IMR-90 (cell line): ENCODE measurements around the gene ZDHHC1. TPM values are rescaled to one million over a fixed set of nuclear protein-coding genes. Genes with fewer than 3 reads are reported as not detected.

ENCODE experiments used
- ATAC-seq: fragments of 200-7000 bp; cut with Tn5 transposase; 2 replicates; pipeline ENCODE4 v1.9.1; 2020; ENCODE audit warnings: low read depth, mild to moderate bottlenecking, moderate library complexity
- BruUV-seq: library from RNA; stranded (reverse); fragments of 400-500 nt; replicated peaks from 2 replicates; lab custom pipeline; 2021; lab: Mats Ljungman, UMichigan
- CTCF ChIA-PET: fragments of 300-600 bp; formaldehyde crosslinking; extraction: SDS; loops from one replicate; lab custom pipeline; 2021; ENCODE audit warnings: antibody characterized with exemption; lab: Yijun Ruan, JAX
- POLR2A ChIA-PET: fragments of 300-600 bp; sonication (Branson Sonifier 250); formaldehyde crosslinking; loops from one replicate; lab custom pipeline; 2022; ENCODE audit warnings: antibody characterized with exemption; ENCODE audit not compliant: unreplicated experiment; lab: Charles Lee
- DNase-seq: peaks from one replicate; pipeline ENCODE4 v3.0.0; 2013
- H2AFZ ChIP-seq: replicated peaks from 2 replicates; pipeline ENCODE3; 2013; ENCODE audit warnings: low read length, mild to moderate bottlenecking; ENCODE audit not compliant: poor library complexity
- H2AK5ac ChIP-seq: 2 replicates; pipeline ENCODE4 v1.6.1; 2013; ENCODE audit warnings: low read depth, low read length, inconsistent platforms
- H2AK9ac ChIP-seq: replicated peaks from 2 replicates; pipeline ENCODE3; 2013; ENCODE audit warnings: mild to moderate bottlenecking, low read depth, low read length, moderate library complexity; ENCODE audit not compliant: poor library complexity
- H2BK120ac ChIP-seq: 2 replicates; pipeline ENCODE4 v1.6.1; 2013; ENCODE audit warnings: low read depth, low read length, inconsistent platforms
- H2BK15ac ChIP-seq: 3 replicates; pipeline ENCODE4 v1.6.1; 2013; ENCODE audit warnings: low read depth, low read length, inconsistent platforms
- H2BK20ac ChIP-seq: 2 replicates; pipeline ENCODE4 v1.6.1; 2013; ENCODE audit warnings: low read depth, mild to moderate bottlenecking, inconsistent platforms, low read length, moderate library complexity
- H2BK5ac ChIP-seq: 2 replicates; pipeline ENCODE4 v1.6.1; 2013; ENCODE audit warnings: mild to moderate bottlenecking, low read depth, low read length, inconsistent platforms; ENCODE audit not compliant: poor library complexity, severe bottlenecking
- H3K14ac ChIP-seq: replicated peaks from 2 replicates; pipeline ENCODE4 v1.6.1; 2013; ENCODE audit warnings: low read depth, low read length, inconsistent platforms
- H3K18ac ChIP-seq: 2 replicates; pipeline ENCODE4 v1.6.1; 2013; ENCODE audit warnings: low read depth, low read length, control low read depth
- H3K23ac ChIP-seq: 2 replicates; pipeline ENCODE4 v1.6.1; 2013; ENCODE audit warnings: low read depth, low read length, inconsistent platforms
- H3K27ac ChIP-seq: 2 replicates; pipeline ENCODE4 v1.5.1; 2013; ENCODE audit warnings: mild to moderate bottlenecking, control low read depth, low read length; ENCODE audit not compliant: insufficient read depth
- H3K27me3 ChIP-seq: 2 replicates; pipeline ENCODE4 v1.6.1; 2013; ENCODE audit warnings: low read length; ENCODE audit not compliant: control insufficient read depth, insufficient read depth
- H3K36me3 ChIP-seq: 2 replicates; pipeline ENCODE4 v1.6.1; 2013; ENCODE audit warnings: low read length, mixed read lengths; ENCODE audit not compliant: control insufficient read depth, insufficient read depth
- H3K4ac ChIP-seq: 2 replicates; pipeline ENCODE4 v1.6.1; 2013; ENCODE audit warnings: low read depth, low read length, inconsistent platforms
- H3K4me1 ChIP-seq: 2 replicates; pipeline ENCODE4 v1.6.1; 2013; ENCODE audit warnings: low read length, mixed read lengths; ENCODE audit not compliant: control insufficient read depth, insufficient read depth
- H3K4me2 ChIP-seq: 2 replicates; pipeline ENCODE4 v1.6.1; 2013; ENCODE audit warnings: low read depth, mild to moderate bottlenecking, control low read depth, low read length, moderate library complexity
- H3K4me3 ChIP-seq: 2 replicates; pipeline ENCODE4 v1.5.1; 2013; ENCODE audit warnings: low read depth, mild to moderate bottlenecking, control low read depth, low read length, moderate library complexity; ENCODE audit not compliant: insufficient read depth
- H3K56ac ChIP-seq: 2 replicates; pipeline ENCODE4 v1.6.1; 2013; ENCODE audit warnings: low read length, inconsistent platforms; ENCODE audit not compliant: insufficient read depth; ENCODE audit errors: extremely low read depth
- H3K79me1 ChIP-seq, 2 experiments: 2 replicates each; pipeline ENCODE4 v1.6.1; 2013; ENCODE audit warnings: low read length in 2 of 2, inconsistent platforms in 1 of 2, low read depth in 1 of 2
- H3K9ac ChIP-seq: 2 replicates; pipeline ENCODE4 v1.6.1; 2013; ENCODE audit warnings: low read depth, low read length, control low read depth
- H3K9me1 ChIP-seq: 2 replicates; pipeline ENCODE4 v1.6.1; 2013; ENCODE audit warnings: low read length, inconsistent platforms; ENCODE audit not compliant: insufficient read depth
- H3K9me3 ChIP-seq: 2 replicates; pipeline ENCODE4 v1.6.1; 2013; ENCODE audit warnings: low read length; ENCODE audit not compliant: control insufficient read depth, insufficient read depth
- H4K20me1 ChIP-seq: 2 replicates; pipeline ENCODE4 v1.6.1; 2013; ENCODE audit warnings: low read length, inconsistent platforms; ENCODE audit not compliant: insufficient read depth
- H4K5ac ChIP-seq: 2 replicates; pipeline ENCODE4 v1.6.1; 2013; ENCODE audit warnings: mild to moderate bottlenecking, low read depth, low read length, control low read depth
- H4K8ac ChIP-seq, 2 experiments: 2 replicates each; pipeline ENCODE4 v1.6.1; 2013; ENCODE audit warnings: low read depth in 2 of 2, low read length in 2 of 2, control low read depth in 1 of 2, inconsistent platforms in 1 of 2
- H4K91ac ChIP-seq: 2 replicates; pipeline ENCODE4 v1.6.1; 2013; ENCODE audit warnings: low read depth, low read length, inconsistent platforms; ENCODE audit not compliant: insufficient read depth
- CTCF ChIP-seq: conservative IDR thresholded peaks from 2 replicates; pipeline ENCODE4 v1.5.1; 2012; ENCODE audit warnings: mild to moderate bottlenecking, low read depth, low read length, improper control_type of control experiment
- MXI1 ChIP-seq: IDR thresholded peaks from 2 replicates; pipeline ENCODE4 v1.6.1; 2012; ENCODE audit warnings: low read depth, mild to moderate bottlenecking, low read length, moderate library complexity, borderline replicate concordance
- POLR2A ChIP-seq: IDR thresholded peaks from 2 replicates; pipeline ENCODE4 v1.6.1; 2012; ENCODE audit warnings: mild to moderate bottlenecking, low read depth, low read length
- RAD21 ChIP-seq: IDR thresholded peaks from 2 replicates; pipeline ENCODE4 v1.6.1; 2012; ENCODE audit warnings: low read length, improper control_type of control experiment
- SMC3 ChIP-seq: fragments of 150-350 bp; IDR thresholded peaks from 2 replicates; pipeline ENCODE4 v1.6.1; 2016; ENCODE audit warnings: low read depth, mild to moderate bottlenecking, antibody characterized with exemption, low read length, moderate library complexity
- WGBS, 2 experiments: methylation state at CpG; one replicate each; pipeline versions ENCODE4 v1.1.5 to v1.1.7; 2013; ENCODE audit warnings: missing lambda C conversion rate in 2 of 2; ENCODE audit not compliant: insufficient read length in 1 of 2; ENCODE audit errors: extremely low coverage in 2 of 2; 5-methylcytosine and 5-hydroxymethylcytosine counted together
- dilution Hi-C: fragments of 300-500 bp; cut with HindIII; formaldehyde crosslinking; loops from one replicate; pipeline ENCODE4 v1.14.3; 2018; ENCODE audit warnings: low sequenced_read_pairs; ENCODE audit not compliant: unreplicated experiment
- in situ Hi-C: fragments of 300-500 bp; cut with MboI; formaldehyde crosslinking; loops from 3 replicates; pipeline ENCODE4 v1.14.3; 2019; ENCODE audit warnings: low sequenced_read_pairs, inconsistent platforms, mixed read lengths
- intact Hi-C: fragments of 100-400 bp; cut with micrococcal nuclease; formaldehyde crosslinking; loops from 2 replicates; pipeline ENCODE4 v1.10.0; 2022
- polyA plus RNA-seq, 3 experiments: library from polyadenylated mRNA; depleted of rRNA; stranded (reverse); fragments of >200 nt; gene quantifications; 2 replicates each; pipeline ENCODE4 v1.2.3, GENCODE V29; 2012; ENCODE audit warnings: low replicate concordance in 1 of 3
- total RNA-seq: library from RNA; depleted of rRNA; stranded (reverse); fragments of >200 nt; gene quantifications from 2 replicates; pipeline ENCODE4 v1.2.3, GENCODE V29; 2012

ZDHHC1 gene
- total and polyA plus RNA-seq, 2 of the 4 experiments (the other 2 are of a cell fraction), result 2.0 to 5.9 TPM

DNA sequence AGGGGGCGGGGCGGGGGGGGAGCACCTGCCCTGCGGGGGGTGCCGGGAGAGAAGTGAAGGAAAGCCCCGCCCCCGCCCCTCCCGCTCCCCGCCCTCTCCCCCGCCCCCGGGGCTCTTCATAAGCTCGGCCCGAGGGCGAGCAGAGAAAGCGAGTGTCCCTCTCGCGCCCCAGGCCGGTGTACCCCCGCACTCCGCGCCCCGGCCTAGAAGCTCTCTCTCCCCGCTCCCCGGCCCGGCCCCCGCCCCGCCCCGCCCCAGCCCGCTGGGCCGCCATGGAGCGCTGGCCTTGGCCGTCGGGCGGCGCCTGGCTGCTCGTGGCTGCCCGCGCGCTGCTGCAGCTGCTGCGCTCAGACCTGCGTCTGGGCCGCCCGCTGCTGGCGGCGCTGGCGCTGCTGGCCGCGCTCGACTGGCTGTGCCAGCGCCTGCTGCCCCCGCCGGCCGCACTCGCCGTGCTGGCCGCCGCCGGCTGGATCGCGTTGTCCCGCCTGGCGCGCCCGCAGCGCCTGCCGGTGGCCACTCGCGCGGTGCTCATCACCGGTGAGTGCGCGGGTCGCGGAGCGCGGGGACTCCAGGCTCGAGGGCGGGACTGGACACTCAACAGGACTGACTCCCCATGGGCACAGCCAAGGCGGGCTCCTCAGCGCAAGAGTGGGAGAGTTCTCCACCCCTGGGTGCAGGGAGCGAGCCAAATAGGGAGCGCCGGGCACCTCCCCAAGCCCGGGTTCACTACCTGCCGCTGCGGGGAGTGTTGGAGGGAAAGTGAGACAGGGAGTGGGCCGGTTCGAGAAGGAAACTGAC, 14.9 kb upstream of the ZDHHC1 start, which contains the start of gene HSD11B2:
HSD11B2 (plus strand) TSS at position 145 of the 798 bp plus-strand sequence; CDS start at position 273, 128 bp downstream.
- no peaks in the 10 kb centered on the region for H3K9me3 ChIP-seq

More for the DNA sequence above, 14.9 kb upstream of the ZDHHC1 start, which contains the start of gene HSD11B2:
- Histone ChIP-seq H2AK5ac (0 out of 2 replicates have a peak within 1 kb of the TSS, but pooled peaks have one; percentile 35), H2AFZ (peak within 1 kb of the TSS; percentile 87), H3K4me3 (peak within 1 kb of the TSS; percentile 42), H3K36me3 (peaks cover 5% of the 10 kb centered on the region; the same call in 1 of the 2 replicates), H2BK120ac (no peak within 1 kb of the TSS), H3K27ac (no peak within 1 kb of the TSS), H3K27me3 (peaks cover 35% of the 10 kb centered on the region), H4K20me1 (peaks cover 12% of the 10 kb centered on the region; the same call in 1 of the 2 replicates), H3K4ac (no peak within 1 kb of the TSS), H2BK5ac (no peak within 1 kb of the TSS), H3K14ac (no peak within 1 kb of the TSS), H3K4me1 (peaks cover 5% of the 10 kb centered on the region; the same call in 1 of the 2 replicates), H3K56ac (no peak within 1 kb of the TSS), H3K23ac (peak within 1 kb of the TSS; percentile 24; the same call in 1 of the 2 replicates), H2BK15ac (no peak within 1 kb of the TSS), H3K18ac (no peak within 1 kb of the TSS), H4K91ac (no peak within 1 kb of the TSS), H3K9ac (no peak within 1 kb of the TSS), H3K9me1 (peaks cover 3% of the 10 kb centered on the region; the same call in 1 of the 2 replicates), H2BK20ac (no peak within 1 kb of the TSS), H3K79me1 (no peaks in the 10 kb centered on the region), H4K8ac (no peak within 1 kb of the TSS), H2AK9ac (peak within 1 kb of the TSS; percentile 28), H4K5ac (no peak within 1 kb of the TSS), H3K4me2 (peak within 1 kb of the TSS; percentile 81)
- dilution Hi-C loops (no loop called here), intact Hi-C loops (no loop called here), in situ Hi-C loops (no loop called here)
- ChIA-PET POLR2A (no interaction called here), CTCF (no interaction called here)
- 0% methylated on average over 27 of the region's 87 CpGs; no CpG with 5 or more reads in 1 of the 2 experiments for WGBS, 2 experiments
- ATAC-seq (peak; percentile 84), DNase-seq (peak; percentile 45)
- TF ChIP-seq MXI1, result peak; percentile 39; the same call in 1 of the 2 replicates
- peak; percentile 21; the same call in 1 of the 2 replicates for TF ChIP-seq CTCF
- TF ChIP-seq POLR2A, result no peak
- peak; percentile 16; the same call in 1 of the 2 replicates for TF ChIP-seq RAD21
- TF ChIP-seq SMC3, result peak; percentile 14; the same call in 1 of the 2 replicates
- no TSS peak for BruUV-seq
